Hepatocyte (in vitro differentiated cells): ENCODE measurements around the gene NFIX.

ENCODE experiments used
- CTCF ChIP-seq: fragments of 200-600 bp; sonication (generic); IDR thresholded peaks from 2 replicates; pipeline ENCODE4 v1.5.1; 2016; ENCODE audit warnings: antibody characterized with exemption, mild to moderate bottlenecking; ENCODE audit not compliant: poor library complexity
- EZH2 ChIP-seq: fragments of 200-600 bp; sonication (generic); IDR thresholded peaks from 2 replicates; pipeline ENCODE4 v1.6.1; 2016; ENCODE audit warnings: antibody characterized with exemption, mild to moderate bottlenecking, borderline replicate concordance
- EZH2phosphoT487 ChIP-seq: fragments of 200-600 bp; sonication (generic); IDR thresholded peaks from one replicate; pipeline ENCODE4 v1.6.1; 2018; ENCODE audit warnings: antibody characterized with exemption, mild to moderate bottlenecking, low read depth, moderate library complexity; ENCODE audit not compliant: unreplicated experiment, severe bottlenecking

- TF ChIP-seq CTCF = no peak
- no peak for TF ChIP-seq EZH2
- no peak for TF ChIP-seq EZH2phosphoT487
Measured at GRCh38 chr19:13037731-13038130, 42.5 kb downstream of the NFIX start.
